Breast epithelium (tissue), 4 donors: ENCODE data around the gene HIPK3. TPM values are rescaled to one million over a fixed set of nuclear protein-coding genes. Genes with fewer than 3 reads are reported as not detected.
"Not testable (repeated sequence)": the region's sequence is repeated elsewhere in the genome, so short reads cannot be mapped to it uniquely, and the experiment has no call there.

Experiments used
- DNase-seq, 2 donors: peaks; one replicate each; pipeline ENCODE4 v3.0.0-alpha.2; 2019; ENCODE audit warnings: low spot score in 2 of 2
- H3K27ac ChIP-seq, 2 donors: fragments of 200-600 bp; sonication (generic) in 1 of 2; one replicate each; pipeline ENCODE4 v1.5.1; 2016 to 2019; ENCODE audit warnings: mild to moderate bottlenecking in 1 of 2
- H3K27me3 ChIP-seq, 2 donors: fragments of 200-600 bp; sonication (generic) in 1 of 2; one replicate each; pipeline versions ENCODE4 v1.5.1 to v1.6.0; 2017 to 2019; ENCODE audit warnings: control low read depth in 1 of 2, mild to moderate bottlenecking in 1 of 2
- H3K36me3 ChIP-seq: fragments of 200-600 bp; one replicate; pipeline ENCODE4 v1.5.1; 2019
- H3K4me1 ChIP-seq, 2 donors: fragments of 200-600 bp; sonication (generic); one replicate each; pipeline ENCODE4 v1.5.1; 2016 to 2019; ENCODE audit warnings: control low read depth in 1 of 2
- H3K4me3 ChIP-seq, 3 donors: fragments of 200-600 bp; sonication (generic); 1 replicate in 2 of 3; 2 replicates in 1 of 3; pipeline ENCODE4 v1.5.1; 2016 to 2019; ENCODE audit warnings: mild to moderate bottlenecking in 3 of 3, moderate library complexity in 2 of 3
- H3K9me3 ChIP-seq, 2 donors: fragments of 200-600 bp; sonication (generic) in 1 of 2; one replicate each; pipeline ENCODE4 v1.5.1; 2016 to 2019; ENCODE audit warnings: control low read depth in 1 of 2
- POLR2A ChIP-seq: fragments of 450-650 bp; IDR thresholded peaks from one replicate; pipeline ENCODE4 v1.6.1; 2016; ENCODE audit warnings: antibody characterized with exemption, mild to moderate bottlenecking, moderate library complexity
- POLR2AphosphoS5 ChIP-seq, 3 donors: sonication (generic); formaldehyde crosslinking; IDR thresholded peaks; one replicate each; pipeline ENCODE4 v1.6.1; 2017; ENCODE audit warnings: antibody characterized with exemption in 3 of 3
- intact Hi-C: fragments of 100-400 bp; cut with DNase I; formaldehyde crosslinking; loops from one replicate; pipeline ENCODE4 v1.15.1; 2023; ENCODE audit warnings: low total_unique reads
- total RNA-seq, 3 donors: library from RNA; depleted of rRNA; stranded (reverse); fragments of >200 nt; gene quantifications; one replicate each; pipeline ENCODE4 v1.1.0, GENCODE V29; 2016
- TF ChIP-seq, protein P1 (sequence below), 3 donors: fragments of 450-650 bp; IDR thresholded peaks; one replicate each; pipeline ENCODE4 v1.5.1; 2016 to 2017; ENCODE audit warnings: antibody characterized with exemption in 3 of 3, mild to moderate bottlenecking in 3 of 3, moderate library complexity in 3 of 3

The HIPK3 gene
- total RNA-seq, 3 donors from 2014 or later: 200 to 223 (median 202) TPM

DNA sequence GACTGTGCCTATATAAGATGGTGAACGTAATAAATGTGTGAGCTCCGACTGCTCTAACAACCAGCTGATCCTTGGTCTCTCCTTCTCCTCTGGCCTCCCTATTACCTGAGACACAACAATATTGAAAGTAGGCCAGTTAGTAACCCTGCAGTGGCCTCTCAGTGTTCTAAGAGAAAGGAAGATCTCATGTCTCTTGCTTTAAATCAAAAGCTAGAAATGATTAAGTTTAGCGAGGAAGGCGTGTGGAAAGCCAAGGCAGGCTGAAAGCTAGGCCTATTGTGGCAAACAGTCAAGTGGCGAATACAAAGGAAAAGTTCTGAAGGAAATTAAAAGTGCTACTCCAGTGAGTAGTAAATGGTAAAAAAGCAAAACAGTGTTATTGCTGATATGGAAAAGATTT is 39.5 kb downstream of the HIPK3 start:
- intact Hi-C loops: no loop called here
- no peak for DNase-seq
- no peaks in the 10 kb centered on the region for H3K36me3 ChIP-seq
- TF ChIP-seq POLR2A (no peak), POLR2AphosphoS5 (IDR thresholded peaks at IDR 0.05) (no peak)
- TF ChIP-seq, protein P1, sequence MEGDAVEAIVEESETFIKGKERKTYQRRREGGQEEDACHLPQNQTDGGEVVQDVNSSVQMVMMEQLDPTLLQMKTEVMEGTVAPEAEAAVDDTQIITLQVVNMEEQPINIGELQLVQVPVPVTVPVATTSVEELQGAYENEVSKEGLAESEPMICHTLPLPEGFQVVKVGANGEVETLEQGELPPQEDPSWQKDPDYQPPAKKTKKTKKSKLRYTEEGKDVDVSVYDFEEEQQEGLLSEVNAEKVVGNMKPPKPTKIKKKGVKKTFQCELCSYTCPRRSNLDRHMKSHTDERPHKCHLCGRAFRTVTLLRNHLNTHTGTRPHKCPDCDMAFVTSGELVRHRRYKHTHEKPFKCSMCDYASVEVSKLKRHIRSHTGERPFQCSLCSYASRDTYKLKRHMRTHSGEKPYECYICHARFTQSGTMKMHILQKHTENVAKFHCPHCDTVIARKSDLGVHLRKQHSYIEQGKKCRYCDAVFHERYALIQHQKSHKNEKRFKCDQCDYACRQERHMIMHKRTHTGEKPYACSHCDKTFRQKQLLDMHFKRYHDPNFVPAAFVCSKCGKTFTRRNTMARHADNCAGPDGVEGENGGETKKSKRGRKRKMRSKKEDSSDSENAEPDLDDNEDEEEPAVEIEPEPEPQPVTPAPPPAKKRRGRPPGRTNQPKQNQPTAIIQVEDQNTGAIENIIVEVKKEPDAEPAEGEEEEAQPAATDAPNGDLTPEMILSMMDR (IDR thresholded peaks at IDR 0.05): no peak
- H3K4me3 ChIP-seq: no peak overlapping the region
- no peaks in the 10 kb centered on the region for H3K4me1 ChIP-seq
- H3K27me3 ChIP-seq: no peaks in the 10 kb centered on the region
- no peak overlapping the region for H3K27ac ChIP-seq
- H3K9me3 ChIP-seq: no peaks in the 10 kb centered on the region

DNA sequence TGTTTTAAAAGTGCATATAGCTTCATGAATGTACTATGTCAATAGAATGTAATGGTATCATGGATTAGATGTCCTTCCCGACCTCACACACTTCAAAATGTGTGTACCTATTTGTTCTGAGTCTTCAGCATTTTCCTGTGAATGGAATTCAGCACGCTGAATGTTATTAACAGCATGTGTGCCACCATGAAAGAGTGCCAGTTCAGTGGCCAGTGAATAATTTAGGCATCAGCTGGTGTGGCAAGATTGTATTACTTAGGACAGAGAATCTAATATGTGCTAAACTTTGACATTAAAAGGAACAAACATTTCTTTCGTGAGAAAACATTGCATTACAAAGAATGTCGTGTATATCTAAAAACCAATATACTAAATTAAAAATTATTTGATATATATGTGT is 46.4 kb downstream of the HIPK3 start:
- no peak overlapping the region for H3K27ac ChIP-seq
- H3K27me3 ChIP-seq: no peaks in the 10 kb centered on the region
- H3K36me3 ChIP-seq: no peaks in the 10 kb centered on the region
- H3K9me3 ChIP-seq: no peaks in the 10 kb centered on the region
- H3K4me1 ChIP-seq: peaks cover 0 to 6% of the 10 kb centered on the region in 2 donors
- intact Hi-C loops: no loop called here
- no peak overlapping the region for H3K4me3 ChIP-seq
- DNase-seq: no peak
- TF ChIP-seq POLR2A (no peak), POLR2AphosphoS5 (IDR thresholded peaks at IDR 0.05) (no peak)
- TF ChIP-seq, protein P1 (IDR thresholded peaks at IDR 0.05): no peak

DNA sequence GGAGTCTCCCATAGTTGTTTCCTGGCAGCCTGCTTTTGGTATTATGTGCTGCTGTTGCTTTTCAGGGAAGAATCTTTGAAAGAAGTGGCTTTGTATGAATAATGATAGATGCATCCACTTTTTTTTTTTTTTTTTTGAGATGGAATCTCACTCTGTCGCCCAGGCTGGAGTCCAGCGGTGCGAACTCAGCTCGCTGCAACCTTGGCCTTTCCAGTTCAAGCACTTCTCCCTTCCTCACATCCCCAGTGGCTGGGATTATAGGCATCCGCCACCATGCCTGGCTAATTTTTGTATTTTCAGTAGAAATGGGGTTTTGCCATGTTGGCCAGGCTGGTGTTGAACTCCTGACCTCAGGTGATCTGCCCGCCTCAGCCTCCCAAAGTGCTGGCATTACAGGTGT is 49.6 kb downstream of the HIPK3 start:
- intact Hi-C loops: not testable (repeated sequence)

DNA sequence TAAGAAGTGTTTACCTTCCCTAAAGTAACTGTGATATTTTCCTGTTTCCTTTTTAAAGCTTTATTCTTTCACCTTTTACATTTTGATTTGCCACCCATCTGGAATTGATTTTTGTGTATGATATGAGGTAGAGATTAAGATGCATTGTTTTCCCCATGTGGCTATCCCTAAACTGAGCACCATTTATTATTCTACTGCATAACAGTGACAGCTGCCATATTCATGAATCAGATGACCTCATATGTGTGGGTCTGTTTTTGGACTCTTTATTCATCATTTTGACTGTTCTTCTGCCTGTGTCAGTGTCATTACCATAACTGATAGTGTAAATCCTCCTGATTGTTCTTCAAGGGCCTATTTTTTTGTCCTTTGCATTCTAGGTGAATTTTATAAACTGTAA is 50.8 kb downstream of the HIPK3 start:
- H3K27me3 ChIP-seq: no peaks in the 10 kb centered on the region
- no peak overlapping the region for H3K4me3 ChIP-seq
- H3K9me3 ChIP-seq: no peaks in the 10 kb centered on the region
- no peak overlapping the region for H3K27ac ChIP-seq
- DNase-seq: no peak
- no peaks in the 10 kb centered on the region for H3K36me3 ChIP-seq
- H3K4me1 ChIP-seq: peaks cover 0 to 5% of the 10 kb centered on the region in 2 donors
- intact Hi-C loops: no loop called here
- TF ChIP-seq, protein P1 (IDR thresholded peaks at IDR 0.05): no peak
- TF ChIP-seq POLR2AphosphoS5 (IDR thresholded peaks at IDR 0.05) (no peak), POLR2A (no peak)

More for the DNA sequence above, 49.6 kb downstream of the HIPK3 start:
- not testable (repeated sequence) for H3K4me3 ChIP-seq, H3K4me1 ChIP-seq, H3K9me3 ChIP-seq, H3K36me3 ChIP-seq, H3K27ac ChIP-seq, DNase-seq, H3K27me3 ChIP-seq

DNA sequence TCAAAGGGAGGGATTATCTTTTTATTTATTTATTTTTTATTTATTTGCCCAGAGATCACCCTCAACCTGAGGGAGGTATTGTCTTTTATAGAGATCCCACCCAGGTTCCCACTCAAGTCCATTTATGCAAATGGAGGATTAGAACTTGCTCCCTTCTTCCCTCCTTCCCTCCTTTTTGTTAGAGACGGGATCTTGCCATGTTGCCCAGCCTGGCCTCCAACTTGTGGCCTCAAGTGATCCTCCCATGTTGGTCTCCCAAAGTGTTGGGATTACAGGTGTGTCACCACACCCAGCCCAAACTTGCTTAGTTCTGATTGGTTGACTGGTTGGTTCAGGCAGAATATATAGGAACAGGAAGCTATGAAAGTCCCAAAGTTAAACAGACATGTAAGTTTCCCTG is 51.9 kb downstream of the HIPK3 start:
- intact Hi-C loops: no loop called here
- no peak for TF ChIP-seq POLR2A
- no peak for TF ChIP-seq POLR2AphosphoS5 (IDR thresholded peaks at IDR 0.05)
- TF ChIP-seq, protein P1 (IDR thresholded peaks at IDR 0.05): no peak
- H3K4me3 ChIP-seq: no peak overlapping the region

More for the DNA sequence above, 51.9 kb downstream of the HIPK3 start:
- H3K27me3 ChIP-seq: no peaks in the 10 kb centered on the region
- no peaks in the 10 kb centered on the region for H3K36me3 ChIP-seq
- no peak overlapping the region for H3K27ac ChIP-seq
- no peaks in the 10 kb centered on the region for H3K4me1 ChIP-seq
- DNase-seq: no peak
- no peaks in the 10 kb centered on the region for H3K9me3 ChIP-seq
